Smooth muscle cell (in vitro differentiated cells): Measurements from ENCODE around the gene GUK1. TPM values are rescaled to one million over a fixed set of nuclear protein-coding genes. Genes with fewer than 3 reads are reported as not detected.

Experiments used
- DNase-seq: peaks from one replicate; lab custom pipeline; 2025; ENCODE audit not compliant: unreplicated experiment; lab: John Stamatoyannopoulos, UW
- H2AFZ ChIP-seq: fragments of 200-600 bp; sonication (generic); 2 replicates; pipeline ENCODE4 v1.6.0; 2016; ENCODE audit warnings: antibody characterized with exemption, low read depth, mild to moderate bottlenecking
- H3F3A ChIP-seq: fragments of 200-600 bp; sonication (generic); 2 replicates; pipeline ENCODE4 v1.6.0; 2017; ENCODE audit warnings: antibody characterized with exemption, low read depth
- H3K27ac ChIP-seq: fragments of 200-600 bp; sonication (generic); 2 replicates; pipeline ENCODE4 v1.5.1; 2016; ENCODE audit warnings: low read depth, mild to moderate bottlenecking
- H3K27me3 ChIP-seq: fragments of 200-600 bp; sonication (generic); 2 replicates; pipeline ENCODE4 v1.6.1; 2016; ENCODE audit warnings: low read depth, mild to moderate bottlenecking
- H3K36me3 ChIP-seq: fragments of 200-600 bp; sonication (generic); 2 replicates; pipeline ENCODE4 v1.5.1; 2016; ENCODE audit warnings: low read depth
- H3K4me1 ChIP-seq: fragments of 200-600 bp; sonication (generic); 2 replicates; pipeline ENCODE4 v1.5.1; 2016; ENCODE audit warnings: low read depth
- H3K4me2 ChIP-seq: fragments of 200-600 bp; sonication (generic); 2 replicates; pipeline ENCODE4 v1.6.0; 2016; ENCODE audit warnings: mild to moderate bottlenecking
- H3K4me3 ChIP-seq: fragments of 200-600 bp; sonication (generic); 2 replicates; pipeline ENCODE4 v1.5.1; 2016; ENCODE audit warnings: mild to moderate bottlenecking
- H3K79me2 ChIP-seq: fragments of 200-600 bp; sonication (generic); 2 replicates; pipeline ENCODE4 v1.6.0; 2016; ENCODE audit warnings: low read depth, mild to moderate bottlenecking
- H3K9ac ChIP-seq: fragments of 200-600 bp; sonication (generic); 2 replicates; pipeline ENCODE4 v1.6.0; 2016; ENCODE audit warnings: low read depth
- H3K9me3 ChIP-seq: fragments of 200-600 bp; sonication (generic); replicated peaks from 2 replicates; pipeline ENCODE4 v1.5.1; 2016; ENCODE audit warnings: low read depth
- H4K20me1 ChIP-seq: fragments of 200-600 bp; sonication (generic); 2 replicates; pipeline ENCODE4 v1.6.0; 2016; ENCODE audit warnings: low read depth
- CTCF ChIP-seq: fragments of 200-600 bp; sonication (generic); IDR thresholded peaks from 2 replicates; pipeline ENCODE4 v1.5.1; 2017; ENCODE audit warnings: borderline replicate concordance, mild to moderate bottlenecking, antibody characterized with exemption; ENCODE audit not compliant: insufficient read depth, poor library complexity, severe bottlenecking
- WGBS: methylation state at CpG from one replicate; pipeline ENCODE4 v1.1.7; 2016; ENCODE audit warnings: low lambda C conversion rate; 5-methylcytosine and 5-hydroxymethylcytosine counted together
- polyA plus RNA-seq: library from polyadenylated mRNA; unstranded; fragments of >200 nt; fragmentation: Nextera tagmentation; extraction: Ambion mirVana; gene quantifications from 2 replicates; pipeline ENCODE4 v1.2.1, GENCODE V29; 2016
- total RNA-seq: library from RNA; depleted of rRNA; stranded (reverse); fragments of >200 nt; gene quantifications from 2 replicates; pipeline ENCODE4 v1.2.3, GENCODE V29; 2014

The GUK1 gene
- total RNA-seq = 165 and 205 TPM in 2 replicates
- polyA plus RNA-seq = 460 and 465 TPM in 2 replicates

- H3K9ac ChIP-seq = peak within 1 kb of the TSS; percentile 97
- H3K4me3 ChIP-seq = peak within 1 kb of the TSS; percentile 89
- H3K36me3 ChIP-seq = no peaks in the 10 kb centered on the region
- peak; percentile 98 for DNase-seq
- H3F3A ChIP-seq = no peaks in the 10 kb centered on the region
- peak within 1 kb of the TSS; percentile 98 for H3K4me2 ChIP-seq
- H2AFZ ChIP-seq = peak within 1 kb of the TSS; percentile 46
- H3K9me3 ChIP-seq = no peaks in the 10 kb centered on the region
- H3K27me3 ChIP-seq = peaks cover 18% of the 10 kb centered on the region
- peaks cover 46% of the 10 kb centered on the region for H4K20me1 ChIP-seq
- peak within 1 kb of the TSS; percentile 91 for H3K27ac ChIP-seq
- peaks cover 11% of the 10 kb centered on the region for H3K4me1 ChIP-seq
- under 1% methylated on average over 61 of the region's 95 CpGs for WGBS
- peaks cover 48% of the 10 kb centered on the region for H3K79me2 ChIP-seq
- TF ChIP-seq CTCF = no peak
These were observed at the start of gene GUK1 for GRCh38 chr1:228139931-228140723. GUK1 (plus strand) TSS chr1:228140279; CDS start chr1:228140303, 24 bp downstream.

GRCh38 chr1:228090613-228091081, 49.4 kb upstream of the GUK1 start:
- Histone ChIP-seq H3K36me3 (no peaks in the 10 kb centered on the region), H3K9ac (no peak overlapping the region), H3K4me3 (no peak overlapping the region), H3F3A (peaks cover 23% of the 10 kb centered on the region), H4K20me1 (peaks cover 100% of the 10 kb centered on the region), H3K79me2 (peaks cover 100% of the 10 kb centered on the region), H2AFZ (no peak overlapping the region), H3K27me3 (no peaks in the 10 kb centered on the region), H3K4me2 (peak overlapping the region; percentile 44), H3K27ac (peak overlapping the region; percentile 96), H3K4me1 (peaks cover 25% of the 10 kb centered on the region), H3K9me3 (no peaks in the 10 kb centered on the region)
- DNase-seq = no peak
- WGBS = 43% methylated on average over 2 of the region's 2 CpGs
- TF ChIP-seq CTCF = no peak

GRCh38 chr1:228091084-228091483, 49.0 kb upstream of the GUK1 start:
- no peaks in the 10 kb centered on the region for H3K36me3 ChIP-seq
- WGBS = 90% methylated on average over 4 of the region's 4 CpGs
- no peak overlapping the region for H3K4me2 ChIP-seq
- no peak overlapping the region for H3K9ac ChIP-seq
- H3K4me3 ChIP-seq = no peak overlapping the region
- no peak for DNase-seq
- peaks cover 21% of the 10 kb centered on the region for H3F3A ChIP-seq
- H3K27me3 ChIP-seq = no peaks in the 10 kb centered on the region
- H3K79me2 ChIP-seq = peaks cover 100% of the 10 kb centered on the region
- H3K9me3 ChIP-seq = no peaks in the 10 kb centered on the region
- peaks cover 21% of the 10 kb centered on the region for H3K4me1 ChIP-seq
- no peak for TF ChIP-seq CTCF
- peak overlapping the region; percentile 96 for H3K27ac ChIP-seq
- H2AFZ ChIP-seq = no peak overlapping the region
- H4K20me1 ChIP-seq = peaks cover 100% of the 10 kb centered on the region
